GM12875 (cell line): ENCODE measurements around the gene MAP6D1.
A peak's percentile ranks its signal among the peaks of the same experiment; 100 is the strongest.

Experiments used
- H3K4me3 ChIP-seq: one replicate; pipeline ENCODE4 v1.5.1; 2011; ENCODE audit warnings: low read depth, low read length, control low read depth
- CTCF ChIP-seq: IDR thresholded peaks from 2 replicates; pipeline ENCODE4 v1.5.1; 2011; ENCODE audit warnings: low read depth, mild to moderate bottlenecking, control low read depth, inconsistent platforms, low read length, moderate library complexity, borderline replicate concordance; ENCODE audit not compliant: insufficient read depth

MAP6D1 gene

DNA sequence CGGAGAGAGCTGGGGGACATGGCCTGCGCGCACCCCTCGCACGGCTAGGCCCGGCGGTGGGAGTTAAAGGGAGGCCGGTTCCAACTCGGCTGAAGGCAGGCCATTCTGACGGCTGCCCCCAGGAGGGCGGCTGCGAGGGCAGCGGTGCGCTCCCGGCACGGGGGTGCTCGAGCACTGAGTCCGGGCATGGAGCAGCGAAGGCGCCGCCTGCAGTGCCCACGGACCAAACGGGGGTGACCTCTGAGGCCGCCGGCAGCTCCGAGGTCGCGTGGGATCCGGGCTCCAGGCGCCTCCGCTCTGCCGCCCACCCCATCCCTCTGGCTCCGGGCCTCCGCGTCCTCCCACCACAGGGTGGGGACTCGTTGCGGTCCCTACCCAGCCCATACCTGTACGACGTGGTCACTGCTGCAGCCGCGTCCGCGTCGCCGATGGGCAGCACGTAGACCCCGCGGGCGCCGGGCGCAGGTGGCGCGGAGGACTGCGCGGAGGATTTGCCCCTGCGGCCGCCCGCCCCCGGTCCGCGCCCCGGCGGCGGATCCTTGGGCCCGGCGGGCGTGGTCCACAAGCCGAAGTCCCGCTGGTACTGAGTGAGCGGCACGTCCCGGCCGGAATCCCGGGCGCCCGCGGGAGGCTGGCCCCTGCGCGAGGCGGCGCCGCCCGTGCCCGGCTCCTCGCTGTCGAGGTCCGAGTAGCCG lies 469 bp downstream of the MAP6D1 start:
- no peak for TF ChIP-seq CTCF
- peak overlapping the region; percentile 54 for H3K4me3 ChIP-seq

DNA sequence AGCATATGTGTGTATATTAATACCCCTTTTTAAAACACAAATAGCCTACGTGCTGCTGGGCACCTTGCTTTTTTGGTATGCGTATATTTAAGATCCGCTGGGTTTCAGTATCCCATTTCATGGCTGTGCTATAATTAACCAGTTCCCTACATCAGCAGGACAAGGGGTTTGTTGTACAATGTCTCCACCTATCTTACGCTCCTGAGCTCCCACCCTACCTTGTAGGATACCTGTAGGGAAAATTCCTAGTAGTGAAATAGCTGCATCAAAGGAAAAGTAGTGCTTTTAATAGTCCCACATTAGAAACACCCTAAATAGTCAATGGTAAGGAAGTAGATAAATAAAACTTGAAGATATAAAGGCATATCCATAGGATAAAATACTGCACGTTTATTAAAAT lies 1.4 kb downstream of the MAP6D1 start:
- no peak for TF ChIP-seq CTCF
- no peak overlapping the region for H3K4me3 ChIP-seq

DNA sequence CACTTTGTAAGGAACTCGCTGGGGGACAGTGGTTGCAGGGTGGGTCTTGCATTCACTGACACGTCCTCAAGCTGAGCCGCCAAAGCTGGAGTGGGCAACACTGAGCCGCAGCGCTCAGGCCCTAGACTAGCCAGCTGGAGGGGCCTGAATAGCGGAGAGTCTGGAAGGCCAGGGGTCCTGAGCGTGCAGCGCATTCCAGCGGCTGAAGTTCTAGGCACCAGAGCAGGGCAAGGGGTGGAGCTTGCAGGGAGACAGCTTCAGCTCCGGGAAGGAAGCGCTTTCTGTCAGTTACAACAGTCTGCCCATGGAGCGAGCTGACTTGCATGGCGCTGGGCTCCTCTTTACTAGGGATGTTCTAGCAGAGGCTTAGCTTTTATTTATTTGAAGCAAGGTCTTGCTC lies 2.7 kb downstream of the MAP6D1 start:
- H3K4me3 ChIP-seq = no peak overlapping the region
- TF ChIP-seq CTCF = no peak

- H3K4me3 ChIP-seq = no peak overlapping the region
- TF ChIP-seq CTCF = no peak
These were observed 5.5 kb downstream of the MAP6D1 start for GRCh38 chr3:183819831-183820230.

DNA sequence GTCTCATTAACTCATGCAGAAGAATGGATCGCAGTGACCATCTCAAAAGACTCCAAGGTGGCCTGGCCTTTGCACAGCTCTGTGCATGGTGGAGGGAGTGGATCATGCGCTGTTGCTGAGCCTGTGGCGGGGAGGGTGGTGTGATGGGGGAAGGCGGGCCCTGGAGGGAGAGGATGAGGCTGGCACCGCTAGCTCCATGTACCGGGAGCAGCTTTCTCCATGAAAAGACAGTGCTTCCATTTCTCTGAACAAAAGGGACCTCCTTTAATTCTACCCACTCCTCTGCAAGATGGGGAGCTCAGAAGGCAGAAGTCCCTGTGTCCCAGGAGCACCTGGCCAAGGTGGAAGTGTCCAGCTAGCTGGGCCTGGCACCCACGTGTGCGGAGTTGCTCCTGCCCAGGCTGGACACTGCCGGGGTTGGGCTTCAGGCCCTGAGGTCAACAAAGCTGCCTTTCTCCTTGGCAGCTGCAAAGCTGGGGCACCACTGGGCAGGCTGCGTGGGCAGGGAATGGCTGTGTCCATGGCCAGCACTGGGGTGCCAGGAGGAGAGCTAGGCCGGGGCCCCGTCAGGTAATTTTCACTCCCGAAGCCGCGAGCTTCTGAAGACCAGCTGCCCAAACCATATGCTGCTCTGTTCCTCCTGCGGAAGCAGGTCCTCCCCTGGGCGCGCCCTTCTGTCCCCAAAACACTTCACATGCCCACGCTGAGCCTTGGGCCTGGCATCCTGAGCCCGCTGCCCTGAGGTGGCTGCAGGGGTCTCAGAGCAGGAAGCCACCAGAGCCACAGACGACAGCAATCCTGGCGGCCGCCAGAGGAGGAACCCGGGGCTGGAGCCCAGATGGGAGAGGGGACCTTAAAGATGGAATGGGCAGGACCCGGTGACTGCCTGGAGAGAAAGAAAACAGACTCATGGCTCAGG lies 6.4 kb downstream of the MAP6D1 start:
- H3K4me3 ChIP-seq = no peak overlapping the region
- TF ChIP-seq CTCF = no peak

DNA sequence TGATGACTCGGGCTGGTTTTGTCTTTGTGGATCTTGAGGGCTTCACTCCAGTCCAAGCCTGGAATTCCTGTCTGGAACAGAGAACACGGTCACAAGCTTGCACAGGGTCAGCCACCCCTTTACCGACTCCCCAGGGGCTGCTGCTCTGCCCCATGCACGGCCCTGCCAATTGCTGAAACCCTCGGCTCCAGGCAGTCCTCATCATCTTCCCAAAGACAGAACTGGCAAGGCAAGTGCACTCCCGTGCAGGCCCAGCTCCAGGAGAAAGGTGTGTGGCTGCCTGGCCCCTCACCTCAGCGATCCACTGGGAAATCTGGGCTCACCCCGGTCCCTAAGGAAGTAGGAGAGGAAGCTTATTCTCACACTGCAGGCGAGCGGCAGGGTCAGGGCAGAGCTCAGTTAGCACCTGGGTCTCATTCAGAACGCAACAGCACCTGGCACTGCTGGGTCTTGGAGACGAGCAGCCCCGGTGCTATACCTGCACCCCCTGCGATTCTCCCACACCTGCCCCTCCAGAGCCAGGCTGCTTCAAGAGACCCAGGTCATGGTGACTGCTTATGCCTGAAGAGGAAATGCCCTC lies 7.2 kb downstream of the MAP6D1 start:
- no peak overlapping the region for H3K4me3 ChIP-seq
- no peak for TF ChIP-seq CTCF
